ENCODE data around the gene SH3BP1. TPM values are rescaled to one million over a fixed set of nuclear protein-coding genes. Genes with fewer than 3 reads are reported as not detected.

SH3BP1 gene
- total and polyA plus RNA-seq, 9 of the 15 experiments (the other 6 are each of a cell fraction or from before 2014, with no cell fraction given): 0.10 to 36.2 (median 10.4) TPM

DNA sequence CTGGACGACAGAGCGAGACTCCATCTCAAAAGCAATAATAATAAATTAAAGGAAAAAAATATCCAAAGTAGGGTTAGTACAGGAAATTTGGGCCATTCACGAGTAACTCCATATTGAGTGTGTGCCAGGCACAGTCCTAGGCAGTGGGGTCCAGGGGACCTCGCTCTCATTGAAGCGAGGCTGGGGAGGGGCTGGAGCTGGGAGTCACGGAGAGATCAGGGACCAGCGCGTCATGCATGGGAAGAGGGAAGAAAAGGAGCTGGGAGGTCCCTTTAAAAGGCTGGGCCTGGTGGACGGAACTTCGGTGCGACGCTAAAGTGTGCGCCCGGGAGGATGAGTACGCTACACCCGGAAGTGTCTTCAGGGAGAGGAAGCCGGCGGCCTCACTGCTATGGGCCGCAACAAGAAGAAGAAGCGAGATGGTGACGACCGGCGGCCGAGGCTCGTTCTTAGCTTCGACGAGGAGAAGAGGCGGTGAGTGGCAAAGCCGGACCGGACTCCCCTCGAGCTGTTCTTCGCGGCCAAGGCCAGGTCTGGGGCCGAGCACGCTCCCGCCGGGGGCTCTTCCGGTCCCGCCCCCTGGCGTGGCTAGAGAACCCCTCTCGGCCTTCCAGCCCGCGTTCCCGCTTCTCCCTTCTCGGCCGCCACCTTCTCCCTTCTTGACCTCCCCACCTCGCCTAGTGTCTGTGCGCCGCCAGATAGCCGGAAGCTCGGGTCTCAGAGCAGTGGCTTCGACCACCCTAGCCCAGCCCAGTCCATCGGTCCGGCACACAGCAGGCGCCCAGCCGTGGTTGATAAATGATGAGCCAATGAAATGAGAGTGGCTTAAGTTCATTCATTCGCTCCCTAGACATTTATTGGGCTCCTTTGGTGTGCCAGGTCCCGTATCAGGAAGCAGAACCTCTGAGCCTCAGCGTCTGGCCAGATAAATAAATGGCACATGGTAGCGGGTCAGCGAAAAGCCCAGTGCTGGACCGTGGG is 46.8 kb downstream of the SH3BP1 start, which contains the start of gene NOL12 (continued):
- TF ChIP-seq ARID4B (CRISPR knock-in tag; IDR thresholded peaks at IDR 0.05) (peak; percentile 63; the same call in 1 of the 2 replicates), CREB3L1 (IDR thresholded peaks at IDR 0.05; ENCODE audit: borderline replicate concordance, low read depth) (peak; percentile 62; the same call in 1 of the 2 replicates), MAZ (CRISPR knock-in tag; conservative IDR thresholded peaks at IDR 0.05 in 1 of 2, IDR thresholded peaks at IDR 0.05 in 1 of 2) (peak; percentile 78 to 85), E2F1 (CRISPR knock-in tag; IDR thresholded peaks at IDR 0.05) (no peak), ZNF133 (CRISPR knock-in tag; IDR thresholded peaks at IDR 0.05) (no peak), ZNF24 (IDR thresholded peaks at IDR 0.05) (peak; percentile 71), ZSCAN29 (IDR thresholded peaks at IDR 0.05) (no peak), HES1 (IDR thresholded peaks at IDR 0.05; ENCODE audit: low read depth) (no peak), SUPT5H (IDR thresholded peaks at IDR 0.05) (peak; percentile 74), SMAD1 (IDR thresholded peaks at IDR 0.05; ENCODE audit: low read depth, low read length, partially characterized antibody) (no peak), NR2C2 (CRISPR knock-in tag; IDR thresholded peaks at IDR 0.05) (0 out of 2 replicates have a peak, but pooled peaks have one; percentile 51), NR2C2 (tag; IDR thresholded peaks at IDR 0.05) (peak; percentile 63), NCOA2 (IDR thresholded peaks at IDR 0.05; ENCODE audit: partially characterized antibody in 2 of 2) (no peak)
- TF ChIP-seq, protein P1, sequence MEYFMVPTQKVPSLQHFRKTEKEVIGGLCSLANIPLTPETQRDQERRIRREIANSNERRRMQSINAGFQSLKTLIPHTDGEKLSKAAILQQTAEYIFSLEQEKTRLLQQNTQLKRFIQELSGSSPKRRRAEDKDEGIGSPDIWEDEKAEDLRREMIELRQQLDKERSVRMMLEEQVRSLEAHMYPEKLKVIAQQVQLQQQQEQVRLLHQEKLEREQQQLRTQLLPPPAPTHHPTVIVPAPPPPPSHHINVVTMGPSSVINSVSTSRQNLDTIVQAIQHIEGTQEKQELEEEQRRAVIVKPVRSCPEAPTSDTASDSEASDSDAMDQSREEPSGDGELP (CRISPR knock-in tag; IDR thresholded peaks at IDR 0.05; ENCODE audit: borderline replicate concordance): peak; percentile 44; the same call in 1 of the 2 replicates
- TF ChIP-seq, protein P2, sequence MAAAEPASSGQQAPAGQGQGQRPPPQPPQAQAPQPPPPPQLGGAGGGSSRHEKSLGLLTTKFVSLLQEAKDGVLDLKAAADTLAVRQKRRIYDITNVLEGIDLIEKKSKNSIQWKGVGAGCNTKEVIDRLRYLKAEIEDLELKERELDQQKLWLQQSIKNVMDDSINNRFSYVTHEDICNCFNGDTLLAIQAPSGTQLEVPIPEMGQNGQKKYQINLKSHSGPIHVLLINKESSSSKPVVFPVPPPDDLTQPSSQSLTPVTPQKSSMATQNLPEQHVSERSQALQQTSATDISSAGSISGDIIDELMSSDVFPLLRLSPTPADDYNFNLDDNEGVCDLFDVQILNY (CRISPR knock-in tag; IDR thresholded peaks at IDR 0.05): 0 out of 2 replicates have a peak, but pooled peaks have one; percentile 25
